ENCODE data around the gene ITPK1.

Gene ITPK1

DNA sequence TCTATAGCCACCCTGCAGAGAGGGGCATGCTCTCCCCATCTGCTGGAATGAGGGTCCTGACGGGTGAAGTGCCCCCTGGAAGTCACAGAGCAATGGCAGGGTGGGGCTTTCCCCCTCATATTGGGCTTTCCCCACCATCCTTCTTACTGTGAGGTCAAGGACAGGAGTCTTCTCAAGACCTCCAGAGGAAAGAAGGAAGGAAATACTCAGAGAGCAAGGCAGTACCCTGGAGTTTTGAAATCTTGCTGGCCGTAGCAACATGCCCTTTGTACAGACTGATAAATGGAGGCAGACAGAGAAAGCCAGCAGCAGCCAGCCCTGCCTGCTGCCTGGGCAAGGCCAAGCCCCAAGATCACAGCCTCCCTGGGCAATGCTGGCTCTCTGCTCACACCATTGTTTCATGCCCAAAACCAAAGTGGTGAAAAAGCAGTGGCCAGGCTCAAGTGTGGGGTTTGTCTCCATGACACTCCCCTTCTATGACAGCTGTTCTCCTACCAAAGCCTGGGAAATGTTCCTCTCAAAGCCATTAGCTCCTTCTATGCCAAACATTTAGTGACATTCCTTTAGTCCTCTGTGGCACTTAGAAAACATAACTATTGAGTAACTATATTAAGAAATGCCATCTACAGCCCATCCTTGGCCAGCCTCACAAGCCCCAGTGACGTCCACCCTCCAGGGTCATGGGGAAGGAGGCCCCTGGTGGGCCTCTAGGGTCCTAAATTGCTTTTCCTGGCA lies 13.2 kb upstream of the ITPK1 start:
- no peak overlapping the region for H3K4me3 ChIP-seq (IDR thresholded peaks at IDR 0.05; ENCODE audit: insufficient read depth, low read depth, low read length)
- no peak overlapping the region for H2AFZ ChIP-seq (ENCODE audit: low read depth)
- no peaks in the 10 kb centered on the region for H3K79me2 ChIP-seq (ENCODE audit: insufficient read depth, low read depth)
- H4K20me1 ChIP-seq (ENCODE audit: insufficient read depth), result no peaks in the 10 kb centered on the region
- no peaks in the 10 kb centered on the region for H3K27me3 ChIP-seq (ENCODE audit: insufficient read depth, low read depth)
- H3K9ac ChIP-seq, result no peak overlapping the region
- TF ChIP-seq, protein P1, sequence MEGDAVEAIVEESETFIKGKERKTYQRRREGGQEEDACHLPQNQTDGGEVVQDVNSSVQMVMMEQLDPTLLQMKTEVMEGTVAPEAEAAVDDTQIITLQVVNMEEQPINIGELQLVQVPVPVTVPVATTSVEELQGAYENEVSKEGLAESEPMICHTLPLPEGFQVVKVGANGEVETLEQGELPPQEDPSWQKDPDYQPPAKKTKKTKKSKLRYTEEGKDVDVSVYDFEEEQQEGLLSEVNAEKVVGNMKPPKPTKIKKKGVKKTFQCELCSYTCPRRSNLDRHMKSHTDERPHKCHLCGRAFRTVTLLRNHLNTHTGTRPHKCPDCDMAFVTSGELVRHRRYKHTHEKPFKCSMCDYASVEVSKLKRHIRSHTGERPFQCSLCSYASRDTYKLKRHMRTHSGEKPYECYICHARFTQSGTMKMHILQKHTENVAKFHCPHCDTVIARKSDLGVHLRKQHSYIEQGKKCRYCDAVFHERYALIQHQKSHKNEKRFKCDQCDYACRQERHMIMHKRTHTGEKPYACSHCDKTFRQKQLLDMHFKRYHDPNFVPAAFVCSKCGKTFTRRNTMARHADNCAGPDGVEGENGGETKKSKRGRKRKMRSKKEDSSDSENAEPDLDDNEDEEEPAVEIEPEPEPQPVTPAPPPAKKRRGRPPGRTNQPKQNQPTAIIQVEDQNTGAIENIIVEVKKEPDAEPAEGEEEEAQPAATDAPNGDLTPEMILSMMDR (conservative IDR thresholded peaks at IDR 0.05; ENCODE audit: low read depth, low read length), result no peak
- no peaks in the 10 kb centered on the region for H3K36me3 ChIP-seq (ENCODE audit: insufficient read depth)
- H3K4me1 ChIP-seq (ENCODE audit: low read depth, poor library complexity, severe bottlenecking), result peaks cover 11% of the 10 kb centered on the region
- no peak overlapping the region for H3K27ac ChIP-seq
- H3K4me2 ChIP-seq, result no peak overlapping the region

DNA sequence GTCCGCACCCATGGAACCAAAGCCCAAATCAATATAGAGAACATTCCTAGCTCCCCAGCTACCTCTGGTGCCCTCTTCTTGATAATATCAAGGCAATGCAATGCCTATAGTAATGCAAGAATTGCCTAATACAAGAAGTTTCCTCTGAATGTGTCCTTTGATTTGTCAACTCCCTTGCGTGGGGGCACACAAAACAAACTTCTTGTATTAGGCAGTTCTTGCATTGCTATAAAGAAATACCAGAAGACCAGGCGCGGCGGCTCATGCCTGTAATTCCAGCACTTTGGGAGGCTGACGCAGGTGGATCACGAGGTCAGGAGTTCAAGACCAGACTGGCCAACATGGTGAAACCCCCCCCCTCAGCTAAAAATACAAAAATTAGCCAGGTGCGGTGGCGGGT lies 10.4 kb upstream of the ITPK1 start:
- Histone ChIP-seq H3K4me1 (ENCODE audit: low read depth, poor library complexity, severe bottlenecking) (no peaks in the 10 kb centered on the region), H3K27me3 (ENCODE audit: insufficient read depth, low read depth) (no peaks in the 10 kb centered on the region), H3K9ac (no peak overlapping the region), H3K27ac (no peak overlapping the region), H2AFZ (ENCODE audit: low read depth) (no peak overlapping the region), H3K4me3 (IDR thresholded peaks at IDR 0.05; ENCODE audit: insufficient read depth, low read depth, low read length) (no peak overlapping the region), H3K36me3 (ENCODE audit: insufficient read depth) (no peaks in the 10 kb centered on the region), H4K20me1 (ENCODE audit: insufficient read depth) (no peaks in the 10 kb centered on the region), H3K4me2 (no peak overlapping the region), H3K79me2 (ENCODE audit: insufficient read depth, low read depth) (no peaks in the 10 kb centered on the region)
- TF ChIP-seq, protein P1 (conservative IDR thresholded peaks at IDR 0.05; ENCODE audit: low read depth, low read length), result no peak

DNA sequence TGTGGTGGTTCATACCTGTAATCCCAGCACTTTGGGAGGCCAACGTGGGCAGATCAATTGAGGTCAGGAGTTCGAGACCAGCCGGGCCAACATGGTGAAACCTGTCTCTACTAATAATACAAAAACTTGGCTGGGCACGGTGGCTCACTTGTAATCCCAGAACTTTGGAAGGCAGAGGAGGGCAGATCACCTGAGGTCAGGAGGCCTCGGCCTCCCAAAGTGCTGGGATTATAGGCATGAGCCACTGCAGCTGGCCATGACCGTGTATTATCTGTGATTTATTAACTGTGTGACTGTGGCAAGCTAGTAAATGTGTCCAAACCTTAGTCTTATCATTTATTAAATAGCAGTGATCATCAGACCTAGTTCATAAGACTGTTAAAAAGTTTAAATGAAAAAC lies 7.1 kb upstream of the ITPK1 start:
- H3K4me1 ChIP-seq (ENCODE audit: low read depth, poor library complexity, severe bottlenecking), result no peaks in the 10 kb centered on the region
- no peak overlapping the region for H3K9ac ChIP-seq
- no peaks in the 10 kb centered on the region for H4K20me1 ChIP-seq (ENCODE audit: insufficient read depth)
- no peak overlapping the region for H3K4me2 ChIP-seq
- TF ChIP-seq, protein P1 (conservative IDR thresholded peaks at IDR 0.05; ENCODE audit: low read depth, low read length), result no peak
- H3K36me3 ChIP-seq (ENCODE audit: insufficient read depth), result no peaks in the 10 kb centered on the region
- no peaks in the 10 kb centered on the region for H3K27me3 ChIP-seq (ENCODE audit: insufficient read depth, low read depth)
- H3K27ac ChIP-seq, result no peak overlapping the region
- no peaks in the 10 kb centered on the region for H3K79me2 ChIP-seq (ENCODE audit: insufficient read depth, low read depth)
- H2AFZ ChIP-seq (ENCODE audit: low read depth), result no peak overlapping the region
- no peak overlapping the region for H3K4me3 ChIP-seq (IDR thresholded peaks at IDR 0.05; ENCODE audit: insufficient read depth, low read depth, low read length)

DNA sequence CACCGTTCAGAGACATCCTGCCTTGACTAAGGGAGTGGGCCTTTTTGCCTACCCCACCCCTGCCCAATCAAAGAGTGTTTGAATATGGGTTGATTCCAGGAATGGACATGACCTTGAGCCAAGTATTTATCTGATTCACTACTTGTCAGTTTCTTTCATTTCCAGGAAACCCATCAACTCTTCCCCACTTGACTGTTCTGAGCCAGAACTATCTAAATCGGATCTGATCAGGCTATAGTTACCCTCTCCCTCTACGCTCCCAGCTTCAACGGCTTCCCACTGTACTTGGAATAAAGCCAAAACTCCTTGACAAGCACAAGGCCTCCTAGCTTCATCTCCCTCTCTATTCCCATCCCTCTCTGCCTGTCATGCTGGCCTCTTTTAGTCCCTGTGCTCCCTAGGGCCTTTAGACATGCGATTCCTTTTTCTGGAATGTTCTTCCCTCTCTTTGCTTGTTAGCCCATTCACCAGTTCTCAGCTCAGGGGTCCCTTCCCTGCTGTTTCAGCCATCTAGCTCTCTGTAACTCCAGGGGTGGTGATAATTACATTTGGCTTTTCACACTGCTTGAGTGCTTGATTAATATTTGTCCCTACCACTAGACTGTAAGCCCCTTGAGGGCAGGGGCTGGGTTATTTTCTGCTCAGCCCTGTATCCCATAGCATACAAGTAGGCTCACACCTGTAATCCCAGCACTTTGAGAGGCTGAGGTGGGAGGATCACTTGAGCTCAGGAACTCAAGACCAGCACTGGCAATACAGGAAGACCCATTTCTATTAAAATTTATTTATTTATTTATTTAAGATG lies 5.5 kb upstream of the ITPK1 start:
- TF ChIP-seq, protein P1 (conservative IDR thresholded peaks at IDR 0.05; ENCODE audit: low read depth, low read length), result no peak
- no peaks in the 10 kb centered on the region for H3K36me3 ChIP-seq (ENCODE audit: insufficient read depth)
- no peak overlapping the region for H3K9ac ChIP-seq
- no peak overlapping the region for H3K4me2 ChIP-seq
- no peak overlapping the region for H2AFZ ChIP-seq (ENCODE audit: low read depth)
- no peak overlapping the region for H3K27ac ChIP-seq
- no peak overlapping the region for H3K4me3 ChIP-seq (IDR thresholded peaks at IDR 0.05; ENCODE audit: insufficient read depth, low read depth, low read length)
- no peaks in the 10 kb centered on the region for H3K27me3 ChIP-seq (ENCODE audit: insufficient read depth, low read depth)
- peaks cover 4% of the 10 kb centered on the region for H3K4me1 ChIP-seq (ENCODE audit: low read depth, poor library complexity, severe bottlenecking)
- H4K20me1 ChIP-seq (ENCODE audit: insufficient read depth), result no peaks in the 10 kb centered on the region
- H3K79me2 ChIP-seq (ENCODE audit: insufficient read depth, low read depth), result no peaks in the 10 kb centered on the region

Measured in KMS-11 (cell line).